MM.1S (cell line): ENCODE results near the gene WDR4.
"Not testable (repeated sequence)": the region's sequence is repeated elsewhere in the genome, so short reads cannot be mapped to it uniquely, and the experiment has no call there.

Experiments used
- DNase-seq: peaks from one replicate; pipeline ENCODE4 v3.0.0-alpha.2; 2015
- H2AFZ ChIP-seq: fragments of 300-600 bp; sonication (generic); 2 replicates; pipeline ENCODE4 v1.6.0; 2016; ENCODE audit warnings: antibody characterized with exemption, low read length
- H3F3A ChIP-seq: fragments of 300-600 bp; sonication (generic); 2 replicates; pipeline ENCODE4 v1.6.1; 2016; ENCODE audit warnings: mild to moderate bottlenecking, antibody characterized with exemption, low read length, moderate library complexity, mixed read lengths; ENCODE audit not compliant: insufficient read depth
- H3K27ac ChIP-seq: fragments of 300-600 bp; sonication (generic); 2 replicates; pipeline ENCODE4 v1.5.1; 2016; ENCODE audit warnings: mild to moderate bottlenecking, low read length
- H3K27me3 ChIP-seq: fragments of 300-600 bp; sonication (generic); replicated peaks from 2 replicates; pipeline ENCODE4 v1.6.0; 2016; ENCODE audit warnings: low read length; ENCODE audit not compliant: insufficient read depth
- H3K36me3 ChIP-seq: fragments of 300-600 bp; sonication (generic); replicated peaks from 2 replicates; pipeline ENCODE4 v1.6.1; 2016; ENCODE audit warnings: mild to moderate bottlenecking, low read length, mixed read lengths; ENCODE audit not compliant: insufficient read depth
- H3K4me1 ChIP-seq: fragments of 300-600 bp; sonication (generic); 2 replicates; pipeline ENCODE4 v1.6.1; 2016; ENCODE audit warnings: low read length, mixed read lengths
- H3K4me2 ChIP-seq: fragments of 300-600 bp; sonication (generic); 2 replicates; pipeline ENCODE4 v1.6.0; 2016; ENCODE audit warnings: low read depth, low read length
- H3K4me3 ChIP-seq: fragments of 300-600 bp; sonication (generic); 2 replicates; pipeline ENCODE4 v1.5.1; 2016; ENCODE audit warnings: low read length, mixed read lengths
- H3K79me2 ChIP-seq: fragments of 300-600 bp; sonication (generic); 2 replicates; pipeline ENCODE4 v1.6.1; 2016; ENCODE audit warnings: mixed run types, low read length, mixed read lengths
- H3K9ac ChIP-seq: fragments of 300-600 bp; sonication (generic); 2 replicates; pipeline ENCODE4 v1.6.1; 2016; ENCODE audit warnings: low read length, mixed read lengths
- H3K9me2 ChIP-seq: fragments of 300-600 bp; sonication (generic); replicated peaks from 2 replicates; pipeline ENCODE4 v1.6.1; 2016; ENCODE audit warnings: mild to moderate bottlenecking, low read length, mixed read lengths; ENCODE audit not compliant: insufficient read depth
- H3K9me3 ChIP-seq: fragments of 300-600 bp; sonication (generic); replicated peaks from 2 replicates; pipeline ENCODE4 v1.6.1; 2016; ENCODE audit warnings: mild to moderate bottlenecking, low read length, mixed read lengths; ENCODE audit not compliant: insufficient read depth
- H4K20me1 ChIP-seq: fragments of 300-600 bp; sonication (generic); 2 replicates; pipeline ENCODE4 v1.6.1; 2016; ENCODE audit warnings: mild to moderate bottlenecking, low read length, moderate library complexity, mixed read lengths; ENCODE audit not compliant: insufficient read depth
- EZH2 ChIP-seq: fragments of 300-600 bp; sonication (generic); optimal IDR thresholded peaks from 2 replicates; pipeline ENCODE3; 2017; ENCODE audit warnings: low read depth, mild to moderate bottlenecking, antibody characterized with exemption, low read length, mixed read lengths
- EZH2phosphoT487 ChIP-seq: fragments of 300-600 bp; sonication (generic); IDR thresholded peaks from 2 replicates; pipeline ENCODE4 v1.6.1; 2018; ENCODE audit warnings: antibody characterized with exemption, low read length
- TF ChIP-seq, protein P1 (sequence below): fragments of 300-600 bp; sonication (generic); IDR thresholded peaks from 2 replicates; pipeline ENCODE4 v1.5.1; 2016; ENCODE audit warnings: antibody characterized with exemption, low read length, mixed read lengths

Gene WDR4

DNA sequence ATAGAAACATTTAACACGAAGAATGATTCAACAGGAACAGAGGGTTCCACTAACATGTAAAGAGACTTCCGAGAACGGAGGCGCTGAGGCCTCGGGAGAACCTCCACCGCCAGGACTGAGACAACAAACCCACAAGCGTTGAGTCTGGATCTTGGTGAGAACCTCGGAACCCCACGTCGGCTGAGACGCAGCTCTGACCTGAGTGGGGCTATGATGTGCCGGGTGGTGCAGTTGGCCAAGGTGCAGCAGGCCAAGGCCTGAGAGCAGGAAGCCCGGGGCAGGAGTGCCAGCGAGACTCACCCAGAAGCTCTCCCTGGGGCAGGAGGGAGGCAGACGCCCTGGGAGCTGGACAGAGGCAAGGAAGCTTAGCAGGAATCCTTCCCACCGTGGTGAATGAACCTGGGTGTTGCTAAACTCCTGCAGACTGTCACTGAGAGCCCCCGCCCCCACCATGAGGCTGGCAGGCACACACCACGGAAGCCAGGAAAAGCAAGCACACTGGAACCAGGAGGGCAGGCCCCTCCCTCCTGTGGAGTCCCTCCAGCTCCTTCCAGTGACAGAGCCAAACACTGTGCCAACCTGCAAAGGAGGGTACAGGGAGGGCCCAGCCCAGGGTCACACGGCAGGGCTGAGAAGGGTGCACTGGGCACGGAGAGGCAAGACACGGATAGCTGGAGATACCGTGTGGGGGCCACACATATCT is 34.8 kb downstream of the WDR4 start:
- H3K27me3 ChIP-seq: no peaks in the 10 kb centered on the region
- H3K4me3 ChIP-seq: no peak overlapping the region
- H3K4me1 ChIP-seq: no peaks in the 10 kb centered on the region
- no peak overlapping the region for H3K4me2 ChIP-seq
- H3K9ac ChIP-seq: no peak overlapping the region
- no peaks in the 10 kb centered on the region for H3K9me3 ChIP-seq
- TF ChIP-seq EZH2: no peak
- TF ChIP-seq, protein P1, sequence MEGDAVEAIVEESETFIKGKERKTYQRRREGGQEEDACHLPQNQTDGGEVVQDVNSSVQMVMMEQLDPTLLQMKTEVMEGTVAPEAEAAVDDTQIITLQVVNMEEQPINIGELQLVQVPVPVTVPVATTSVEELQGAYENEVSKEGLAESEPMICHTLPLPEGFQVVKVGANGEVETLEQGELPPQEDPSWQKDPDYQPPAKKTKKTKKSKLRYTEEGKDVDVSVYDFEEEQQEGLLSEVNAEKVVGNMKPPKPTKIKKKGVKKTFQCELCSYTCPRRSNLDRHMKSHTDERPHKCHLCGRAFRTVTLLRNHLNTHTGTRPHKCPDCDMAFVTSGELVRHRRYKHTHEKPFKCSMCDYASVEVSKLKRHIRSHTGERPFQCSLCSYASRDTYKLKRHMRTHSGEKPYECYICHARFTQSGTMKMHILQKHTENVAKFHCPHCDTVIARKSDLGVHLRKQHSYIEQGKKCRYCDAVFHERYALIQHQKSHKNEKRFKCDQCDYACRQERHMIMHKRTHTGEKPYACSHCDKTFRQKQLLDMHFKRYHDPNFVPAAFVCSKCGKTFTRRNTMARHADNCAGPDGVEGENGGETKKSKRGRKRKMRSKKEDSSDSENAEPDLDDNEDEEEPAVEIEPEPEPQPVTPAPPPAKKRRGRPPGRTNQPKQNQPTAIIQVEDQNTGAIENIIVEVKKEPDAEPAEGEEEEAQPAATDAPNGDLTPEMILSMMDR: no peak
- H3F3A ChIP-seq: no peaks in the 10 kb centered on the region
- H4K20me1 ChIP-seq: peaks cover 29% of the 10 kb centered on the region
- DNase-seq: no peak
- peaks cover 35% of the 10 kb centered on the region for H3K36me3 ChIP-seq
- H3K27ac ChIP-seq: no peak overlapping the region
- no peak overlapping the region for H2AFZ ChIP-seq
- no peaks in the 10 kb centered on the region for H3K9me2 ChIP-seq
- H3K79me2 ChIP-seq: peaks cover 58% of the 10 kb centered on the region

DNA sequence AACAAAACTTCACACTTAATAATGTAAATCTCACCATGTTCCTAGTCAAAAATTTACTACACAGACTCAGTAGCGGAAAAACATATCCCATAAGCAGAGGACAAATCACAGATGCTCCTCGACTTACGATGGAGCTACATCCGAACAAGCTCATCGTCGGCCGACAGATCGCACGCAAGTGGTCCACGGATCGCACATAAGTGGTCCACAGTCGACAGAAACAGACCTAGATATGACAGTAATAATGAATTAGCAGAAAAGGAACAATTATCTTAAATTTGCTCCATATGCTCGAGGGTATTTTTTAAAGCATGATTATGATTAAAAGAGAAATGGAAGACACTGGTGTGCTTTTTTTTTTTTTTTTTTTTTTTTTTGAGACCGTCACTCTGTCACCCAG is 36.3 kb downstream of the WDR4 start:
- H3K4me1 ChIP-seq: no peaks in the 10 kb centered on the region
- H3K9me2 ChIP-seq: no peaks in the 10 kb centered on the region
- H2AFZ ChIP-seq: no peak overlapping the region
- no peaks in the 10 kb centered on the region for H3K9me3 ChIP-seq
- no peak overlapping the region for H3K9ac ChIP-seq
- H3K36me3 ChIP-seq: peaks cover 27% of the 10 kb centered on the region
- TF ChIP-seq, protein P1: no peak
- TF ChIP-seq EZH2 (no peak), EZH2phosphoT487 (no peak)
- peaks cover 48% of the 10 kb centered on the region for H3K79me2 ChIP-seq
- no peak overlapping the region for H3K4me3 ChIP-seq
- no peak for DNase-seq
- no peaks in the 10 kb centered on the region for H3K27me3 ChIP-seq
- no peaks in the 10 kb centered on the region for H3F3A ChIP-seq
- H3K27ac ChIP-seq: no peak overlapping the region
- peaks cover 28% of the 10 kb centered on the region for H4K20me1 ChIP-seq
- H3K4me2 ChIP-seq: no peak overlapping the region

DNA sequence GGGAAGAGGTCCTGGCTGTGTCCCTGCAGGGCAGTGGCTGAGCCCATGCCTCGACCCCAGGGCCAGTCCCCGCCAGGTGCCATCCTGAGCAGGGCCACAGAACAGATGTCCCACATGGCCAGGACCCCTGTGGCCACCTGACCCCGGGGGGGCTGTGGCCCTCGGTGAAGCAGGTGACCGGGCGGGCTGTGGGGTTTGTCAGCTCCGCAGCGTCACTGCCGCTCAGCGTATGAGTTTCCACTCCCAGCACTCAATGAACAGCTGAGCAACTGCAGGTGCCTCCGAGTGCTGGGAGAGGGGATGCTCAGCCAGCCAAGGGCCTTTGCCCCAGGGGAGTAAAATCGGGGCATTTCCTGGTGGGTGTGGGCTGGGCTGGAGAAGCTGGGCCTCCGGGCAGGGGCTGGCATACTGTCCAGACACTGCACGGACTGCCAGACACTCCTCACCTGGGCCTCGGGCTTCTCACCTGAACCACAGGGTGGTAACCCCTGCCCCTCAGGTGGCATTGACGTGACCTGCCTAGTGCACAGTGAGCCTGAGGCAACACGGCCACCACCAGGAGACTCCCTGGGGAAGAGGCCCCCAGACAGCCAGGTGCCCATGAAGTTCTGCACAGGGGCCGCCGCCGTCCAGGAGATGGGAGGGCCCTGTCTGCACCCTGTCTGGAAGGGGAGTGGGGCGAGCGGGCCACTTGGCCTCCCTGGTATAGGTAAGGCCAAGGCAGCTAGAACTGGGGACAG is 37.3 kb downstream of the WDR4 start:
- H3K4me3 ChIP-seq, H3K9ac ChIP-seq, H2AFZ ChIP-seq, H3K4me1 ChIP-seq, H3K27ac ChIP-seq, H3K9me2 ChIP-seq, H3K9me3 ChIP-seq, H3F3A ChIP-seq, H3K4me2 ChIP-seq, H3K27me3 ChIP-seq, DNase-seq: not testable (repeated sequence)
- Histone ChIP-seq H4K20me1 (peaks cover 20% of the 10 kb centered on the region), H3K79me2 (peaks cover 38% of the 10 kb centered on the region), H3K36me3 (peaks cover 27% of the 10 kb centered on the region)
